ENCODE measurements around the gene PLAGL1.

DNA sequence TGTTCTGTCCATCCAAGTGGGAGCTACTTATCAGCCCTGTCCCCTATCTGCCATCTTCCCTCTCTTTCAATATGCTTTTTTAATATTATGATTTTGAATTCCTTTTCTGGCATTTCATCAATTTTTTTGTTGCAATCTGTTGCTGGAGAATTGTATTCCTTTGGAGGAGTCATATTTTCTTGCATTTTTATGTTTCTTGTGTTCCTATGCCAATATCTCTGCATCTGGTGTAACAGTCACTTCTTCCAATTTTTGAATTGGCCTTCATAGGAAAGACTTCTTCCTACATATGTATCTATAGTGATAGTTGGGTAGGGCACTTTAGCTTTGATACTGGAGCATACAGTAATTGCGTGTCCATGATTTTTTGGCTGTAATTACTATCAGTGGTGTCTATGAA, 73.7 kb downstream of the PLAGL1 start:
- TF ChIP-seq, protein P1, sequence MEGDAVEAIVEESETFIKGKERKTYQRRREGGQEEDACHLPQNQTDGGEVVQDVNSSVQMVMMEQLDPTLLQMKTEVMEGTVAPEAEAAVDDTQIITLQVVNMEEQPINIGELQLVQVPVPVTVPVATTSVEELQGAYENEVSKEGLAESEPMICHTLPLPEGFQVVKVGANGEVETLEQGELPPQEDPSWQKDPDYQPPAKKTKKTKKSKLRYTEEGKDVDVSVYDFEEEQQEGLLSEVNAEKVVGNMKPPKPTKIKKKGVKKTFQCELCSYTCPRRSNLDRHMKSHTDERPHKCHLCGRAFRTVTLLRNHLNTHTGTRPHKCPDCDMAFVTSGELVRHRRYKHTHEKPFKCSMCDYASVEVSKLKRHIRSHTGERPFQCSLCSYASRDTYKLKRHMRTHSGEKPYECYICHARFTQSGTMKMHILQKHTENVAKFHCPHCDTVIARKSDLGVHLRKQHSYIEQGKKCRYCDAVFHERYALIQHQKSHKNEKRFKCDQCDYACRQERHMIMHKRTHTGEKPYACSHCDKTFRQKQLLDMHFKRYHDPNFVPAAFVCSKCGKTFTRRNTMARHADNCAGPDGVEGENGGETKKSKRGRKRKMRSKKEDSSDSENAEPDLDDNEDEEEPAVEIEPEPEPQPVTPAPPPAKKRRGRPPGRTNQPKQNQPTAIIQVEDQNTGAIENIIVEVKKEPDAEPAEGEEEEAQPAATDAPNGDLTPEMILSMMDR (IDR thresholded peaks at IDR 0.05), result no peak
- TF ChIP-seq POLR2A (IDR thresholded peaks at IDR 0.05), result no peak

All from lower leg skin (tissue), 3 donors.